Tibial nerve (tissue), 3 donors: Measurements from ENCODE around the gene DNAJC22.

Experiments
- POLR2A ChIP-seq, 2 donors: fragments of 450-650 bp; IDR thresholded peaks; one replicate each; pipeline ENCODE4 v1.6.1; 2017; ENCODE audit warnings: antibody characterized with exemption in 2 of 2, mild to moderate bottlenecking in 2 of 2, moderate library complexity in 2 of 2
- TF ChIP-seq, protein P1 (sequence below), 5 experiments: fragments of 200-600 bp in 3 of 5; fragments of 450-650 bp in 2 of 5; sonication (generic) in 3 of 5; IDR thresholded peaks; one replicate each; pipeline ENCODE4 v1.5.1; 2016 to 2019; ENCODE audit warnings: antibody characterized with exemption in 5 of 5, mild to moderate bottlenecking in 3 of 5, moderate library complexity in 2 of 5

DNA sequence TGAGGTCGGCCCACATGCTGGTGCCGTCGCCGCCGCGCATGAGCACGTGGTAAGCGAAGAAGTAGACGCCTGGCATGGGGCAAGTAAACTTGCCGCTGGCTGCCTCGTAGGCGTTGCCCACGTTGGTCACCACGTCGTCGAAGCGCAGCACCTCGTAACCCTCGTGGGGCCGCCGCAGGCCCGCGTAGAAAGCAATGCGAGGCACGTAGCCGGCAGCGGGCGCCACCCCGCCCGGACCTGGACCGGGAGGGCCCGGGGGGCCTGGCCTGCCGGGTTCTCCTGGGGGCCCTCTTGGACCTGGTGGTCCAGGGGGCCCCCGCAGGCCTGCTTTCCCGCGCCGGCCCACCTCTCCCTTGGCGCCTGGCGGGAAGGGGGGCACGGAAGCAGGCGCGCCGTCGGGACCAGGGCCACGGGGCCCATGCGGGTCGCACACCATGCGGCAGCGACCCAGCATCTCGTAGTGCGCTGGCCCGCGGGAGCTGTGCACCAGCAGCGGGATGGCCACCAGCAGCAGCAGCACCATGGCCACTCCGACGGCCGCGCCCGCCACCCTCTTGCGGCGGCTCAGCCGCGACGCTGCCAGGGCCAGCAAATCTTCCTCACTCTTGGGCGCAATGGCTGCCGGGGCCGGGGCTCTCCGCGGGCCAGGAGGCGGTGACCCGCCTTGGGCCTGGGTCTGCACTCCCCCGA is 10.6 kb upstream of the DNAJC22 start:
- TF ChIP-seq, protein P1, sequence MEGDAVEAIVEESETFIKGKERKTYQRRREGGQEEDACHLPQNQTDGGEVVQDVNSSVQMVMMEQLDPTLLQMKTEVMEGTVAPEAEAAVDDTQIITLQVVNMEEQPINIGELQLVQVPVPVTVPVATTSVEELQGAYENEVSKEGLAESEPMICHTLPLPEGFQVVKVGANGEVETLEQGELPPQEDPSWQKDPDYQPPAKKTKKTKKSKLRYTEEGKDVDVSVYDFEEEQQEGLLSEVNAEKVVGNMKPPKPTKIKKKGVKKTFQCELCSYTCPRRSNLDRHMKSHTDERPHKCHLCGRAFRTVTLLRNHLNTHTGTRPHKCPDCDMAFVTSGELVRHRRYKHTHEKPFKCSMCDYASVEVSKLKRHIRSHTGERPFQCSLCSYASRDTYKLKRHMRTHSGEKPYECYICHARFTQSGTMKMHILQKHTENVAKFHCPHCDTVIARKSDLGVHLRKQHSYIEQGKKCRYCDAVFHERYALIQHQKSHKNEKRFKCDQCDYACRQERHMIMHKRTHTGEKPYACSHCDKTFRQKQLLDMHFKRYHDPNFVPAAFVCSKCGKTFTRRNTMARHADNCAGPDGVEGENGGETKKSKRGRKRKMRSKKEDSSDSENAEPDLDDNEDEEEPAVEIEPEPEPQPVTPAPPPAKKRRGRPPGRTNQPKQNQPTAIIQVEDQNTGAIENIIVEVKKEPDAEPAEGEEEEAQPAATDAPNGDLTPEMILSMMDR (IDR thresholded peaks at IDR 0.05), result no peak
- TF ChIP-seq POLR2A (IDR thresholded peaks at IDR 0.05), result no peak
